Prostate gland (tissue), 2 donors: ENCODE data around the gene MAML1.

Source experiments
- CTCF ChIP-seq, 4 experiments: fragments of 200-600 bp in 2 of 4; fragments of 450-650 bp in 2 of 4; sonication (generic) in 2 of 4; IDR thresholded peaks; 1 replicate in 3 of 4; 2 replicates in 1 of 4; pipeline ENCODE4 v1.5.1; 2016 to 2019; ENCODE audit warnings: antibody characterized with exemption in 4 of 4, mild to moderate bottlenecking in 2 of 4, moderate library complexity in 2 of 4
- POLR2A ChIP-seq: fragments of 450-650 bp; IDR thresholded peaks from one replicate; pipeline ENCODE4 v1.6.1; 2016; ENCODE audit warnings: antibody characterized with exemption, mild to moderate bottlenecking
- POLR2AphosphoS5 ChIP-seq: sonication (generic); formaldehyde crosslinking; IDR thresholded peaks from one replicate; pipeline ENCODE4 v1.6.1; 2017; ENCODE audit warnings: antibody characterized with exemption

- TF ChIP-seq CTCF (IDR thresholded peaks at IDR 0.05) = no peak
- TF ChIP-seq POLR2A = no peak
- no peak for TF ChIP-seq POLR2AphosphoS5
These were observed 71.3 kb downstream of the MAML1 start for GRCh38 chr5:179803651-179804554.
